HG03060 (cell line): ENCODE data around the gene CTNNA3.

Source experiments
- ATAC-seq: cut with Tn5 transposase; IDR thresholded peaks from one replicate; pipeline ENCODE4 v1.9.1; 2021; ENCODE audit warnings: low read depth, moderate number of reproducible peaks; ENCODE audit not compliant: unreplicated experiment

CTNNA3 gene

DNA sequence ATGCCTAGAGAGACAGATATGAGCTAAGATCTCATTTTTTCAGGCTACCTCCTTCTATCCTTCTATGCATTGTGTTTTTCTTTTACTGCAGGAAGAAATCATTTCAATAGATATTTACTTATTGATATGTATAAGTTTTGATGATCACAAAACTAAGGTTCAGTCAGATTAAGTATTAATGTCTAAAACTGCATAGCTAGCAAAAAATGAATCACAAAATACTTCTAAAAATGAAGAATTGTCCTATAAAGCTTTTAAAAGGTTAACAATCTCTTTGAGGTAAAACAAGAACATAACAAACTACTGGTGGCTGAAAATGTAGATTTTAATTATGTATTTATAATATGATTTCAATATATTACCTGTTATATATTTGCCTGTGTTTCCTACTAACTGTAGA lies 1403.1 kb downstream of the CTNNA3 start:
- no peak for ATAC-seq

DNA sequence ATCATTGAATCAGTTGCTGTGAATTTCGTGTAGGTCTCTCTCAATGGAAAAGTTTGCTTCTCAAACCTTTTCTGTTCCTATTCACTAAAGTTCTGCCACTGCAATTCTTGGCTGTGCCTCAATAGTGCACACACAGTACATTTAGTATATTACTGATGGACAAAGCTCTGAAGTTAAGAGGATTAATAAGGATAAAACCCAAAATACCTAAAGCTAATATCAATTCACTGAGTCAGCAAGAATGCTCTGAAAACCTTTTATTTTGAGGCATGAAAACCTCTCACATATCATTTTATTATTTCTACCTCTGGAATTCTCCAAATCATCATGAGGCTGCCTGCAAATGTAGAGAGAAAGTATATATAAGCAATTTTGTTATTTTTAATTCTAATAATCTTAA lies 1403.5 kb downstream of the CTNNA3 start:
- ATAC-seq = no peak

DNA sequence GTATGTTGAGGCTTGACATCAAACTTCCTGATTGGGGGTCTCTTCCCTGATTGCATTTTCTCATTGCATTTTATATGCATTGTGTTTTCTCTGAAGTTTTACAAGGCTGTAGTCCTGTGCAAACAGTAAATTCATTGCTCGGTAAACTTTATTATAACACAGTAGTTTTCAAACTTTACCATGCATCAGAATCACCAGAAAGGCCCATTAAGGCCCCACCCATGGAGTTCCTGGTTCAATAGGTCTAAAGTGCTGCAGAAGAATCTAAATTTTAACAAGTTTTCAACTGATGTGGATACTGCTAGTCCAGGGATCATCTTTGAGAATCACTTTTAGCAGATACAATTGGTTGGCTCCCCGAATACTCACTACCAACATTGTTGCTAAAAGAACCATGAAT lies 1404.9 kb downstream of the CTNNA3 start:
- no peak for ATAC-seq

DNA sequence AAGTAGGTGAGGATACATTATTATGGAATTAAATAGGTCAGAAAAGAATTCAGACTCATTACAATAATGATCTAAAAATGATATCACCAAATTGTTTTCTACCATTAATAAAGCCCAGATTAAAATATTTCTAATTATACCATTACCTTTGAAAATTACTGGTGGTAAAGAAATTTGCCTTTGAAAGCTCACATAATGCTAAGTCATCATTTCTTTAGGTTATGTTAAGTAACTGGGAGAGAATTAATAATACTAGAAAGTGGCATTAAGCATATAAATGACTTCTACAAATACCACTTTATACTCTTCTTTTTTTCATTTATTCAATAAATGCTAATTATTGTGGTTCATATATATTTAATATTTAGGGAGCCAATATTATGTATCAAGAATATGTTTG lies 1411.4 kb downstream of the CTNNA3 start:
- no peak for ATAC-seq

DNA sequence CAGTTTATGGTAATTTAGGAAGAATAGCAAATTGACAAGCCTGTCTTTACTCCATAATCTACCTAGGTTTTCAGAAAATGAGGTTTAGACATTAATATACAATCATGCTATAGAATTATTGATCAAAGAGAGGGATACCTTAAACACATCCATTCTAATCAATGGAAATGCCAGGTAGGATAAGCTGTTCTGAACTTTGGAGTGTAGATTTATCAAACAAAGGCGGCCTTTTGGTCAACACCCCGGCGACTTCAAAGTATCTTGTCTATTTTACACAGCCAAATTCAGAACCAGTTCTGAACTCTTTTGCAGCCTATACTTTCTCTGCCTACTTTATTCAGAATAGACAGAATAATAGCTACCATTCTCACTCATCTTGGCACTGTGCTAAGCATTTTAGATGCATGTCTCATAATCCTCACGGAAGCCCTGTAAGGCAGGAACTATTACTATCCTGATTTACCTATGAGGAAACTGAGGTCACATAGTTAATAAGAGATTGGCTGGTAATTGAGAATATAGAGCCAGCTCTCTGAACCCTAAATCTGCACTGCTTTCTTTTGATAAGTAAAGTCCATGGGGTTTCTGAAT lies 1412.0 kb downstream of the CTNNA3 start:
- no peak for ATAC-seq

DNA sequence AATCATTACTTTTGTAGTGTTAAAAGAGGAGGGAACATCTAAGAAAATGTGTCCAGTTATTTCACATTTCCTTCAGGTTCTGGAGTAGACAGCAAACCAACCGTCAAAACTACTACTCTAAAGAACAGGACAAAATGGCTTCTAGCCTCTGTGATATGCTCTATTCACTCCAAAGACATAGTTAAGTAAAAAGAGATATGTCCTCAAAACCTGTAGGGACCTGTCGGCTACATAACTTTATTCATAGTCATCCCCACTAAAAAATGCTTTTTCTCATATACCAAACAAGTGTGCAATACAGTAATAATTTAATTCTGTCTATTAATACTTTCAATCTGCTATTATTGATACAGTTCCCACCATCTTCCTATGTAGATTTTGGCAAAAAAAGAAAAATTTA lies 1412.9 kb downstream of the CTNNA3 start:
- ATAC-seq = no peak

DNA sequence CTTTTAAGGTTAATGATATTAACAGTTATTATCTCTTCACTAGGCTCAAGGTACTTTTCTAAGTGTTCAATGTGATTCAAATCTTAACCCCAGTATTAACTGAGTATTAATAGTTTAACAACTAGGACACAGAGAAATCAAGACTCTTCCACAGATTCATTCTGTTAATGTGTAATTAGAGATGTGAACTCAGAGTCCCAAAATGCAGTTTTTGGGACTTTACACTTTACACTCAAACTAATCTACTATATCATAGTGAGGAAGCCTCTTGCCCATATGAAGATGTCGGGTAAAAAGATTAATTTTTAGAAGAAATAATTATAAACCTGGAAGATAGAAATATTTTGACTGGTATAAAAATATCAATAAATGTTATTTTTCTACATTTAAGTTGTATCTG lies 1414.7 kb downstream of the CTNNA3 start:
- no peak for ATAC-seq

DNA sequence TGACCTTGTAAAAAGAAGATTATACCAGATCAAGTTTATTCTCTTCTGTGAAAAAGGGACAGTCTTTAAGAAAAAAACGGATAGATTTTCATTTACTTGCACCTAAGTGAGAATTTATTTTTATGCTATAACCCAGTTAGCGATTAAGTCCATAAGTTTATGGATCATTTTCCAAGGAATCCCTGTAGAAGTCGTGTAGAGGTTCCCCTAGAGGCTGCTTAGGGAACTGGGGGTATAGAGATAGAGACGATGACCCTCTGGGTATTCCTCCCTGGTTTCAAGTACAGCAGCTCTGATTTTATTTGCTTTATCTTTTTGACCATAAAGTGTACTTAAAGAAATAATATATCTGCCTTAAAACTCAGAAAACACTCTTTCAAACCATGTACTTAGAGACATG lies 1418.5 kb downstream of the CTNNA3 start:
- no peak for ATAC-seq

DNA sequence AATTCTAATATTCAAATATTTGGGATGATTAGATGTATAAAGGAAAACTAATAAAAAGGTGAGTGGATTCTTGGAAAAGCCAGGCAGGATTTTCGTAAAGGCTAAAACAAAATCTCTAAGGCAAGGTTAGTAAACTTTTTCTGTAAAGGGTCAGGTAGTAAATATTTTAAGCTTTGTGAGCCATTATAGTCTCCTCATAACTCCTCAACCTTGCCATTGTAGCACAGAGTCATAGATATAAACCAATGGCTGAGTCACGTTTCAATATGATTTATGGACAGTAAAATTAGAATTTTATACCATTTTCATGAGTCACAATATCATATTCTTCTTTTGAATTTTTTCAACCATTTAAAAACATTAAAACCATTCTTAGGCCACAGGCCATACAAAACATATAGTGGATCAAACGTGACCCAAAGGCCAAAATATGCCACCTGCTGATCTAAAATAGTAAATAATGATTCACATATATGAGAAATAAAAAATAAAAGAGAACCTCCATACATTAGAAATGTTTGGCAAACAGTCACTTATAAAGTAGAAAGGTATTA lies 1422.0 kb downstream of the CTNNA3 start:
- ATAC-seq = no peak

DNA sequence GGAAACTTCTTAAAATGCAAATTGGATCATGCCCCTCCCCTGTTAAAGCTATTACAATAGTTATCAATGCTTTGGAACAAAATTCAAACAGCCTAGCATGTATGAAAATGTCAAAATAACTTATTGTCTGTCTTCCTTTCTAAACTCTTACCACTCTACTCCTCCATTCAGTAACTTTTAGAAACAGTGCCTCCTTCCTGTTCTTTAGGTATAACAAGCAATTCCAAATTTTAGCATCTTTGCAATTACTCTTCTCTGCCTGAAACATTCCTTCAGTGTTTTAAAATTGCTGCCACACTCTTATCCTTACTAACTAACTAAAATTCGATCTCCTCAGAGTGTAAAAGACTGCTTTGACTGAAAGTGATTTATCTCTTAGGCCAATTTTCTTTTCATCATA lies 1430.6 kb downstream of the CTNNA3 start:
- ATAC-seq = no peak

DNA sequence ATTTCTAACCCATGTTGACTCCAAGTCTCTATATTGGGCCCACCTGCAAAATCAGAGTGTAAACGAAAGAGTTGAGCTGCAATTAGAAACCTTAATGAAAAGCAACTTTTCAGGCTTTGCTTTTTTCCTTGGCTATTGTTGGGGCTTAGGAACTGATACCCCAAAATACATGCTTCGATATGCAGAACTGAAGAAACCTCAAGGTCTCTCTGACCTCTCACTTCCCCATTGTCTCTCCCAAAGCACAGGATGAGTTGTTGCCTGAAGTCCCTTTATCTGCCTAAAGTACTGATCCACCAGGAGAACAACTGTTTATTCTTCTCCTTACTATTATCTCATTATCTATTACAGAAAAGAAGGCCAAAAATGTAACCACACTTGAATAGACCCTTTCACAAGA lies 1436.2 kb downstream of the CTNNA3 start:
- ATAC-seq = no peak

DNA sequence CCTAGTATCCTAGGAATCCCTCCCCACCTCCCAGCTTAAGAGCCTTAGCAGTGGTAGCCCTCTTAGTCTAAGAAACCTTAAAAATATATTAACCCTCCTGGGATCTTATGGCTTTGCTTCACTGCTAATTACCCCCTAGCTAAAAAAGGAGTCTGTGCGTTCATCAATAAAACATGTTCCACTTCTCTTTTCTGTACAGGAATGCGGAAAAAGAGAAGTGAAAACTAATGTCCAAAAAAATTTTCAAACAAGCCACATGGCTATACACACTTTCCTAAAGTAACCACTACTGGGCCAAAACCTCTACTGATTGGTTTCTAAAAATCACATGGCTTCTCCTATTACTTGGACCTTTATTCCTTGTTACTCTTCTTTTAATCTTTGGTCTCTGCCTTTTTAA lies 1437.3 kb downstream of the CTNNA3 start:
- ATAC-seq = no peak

DNA sequence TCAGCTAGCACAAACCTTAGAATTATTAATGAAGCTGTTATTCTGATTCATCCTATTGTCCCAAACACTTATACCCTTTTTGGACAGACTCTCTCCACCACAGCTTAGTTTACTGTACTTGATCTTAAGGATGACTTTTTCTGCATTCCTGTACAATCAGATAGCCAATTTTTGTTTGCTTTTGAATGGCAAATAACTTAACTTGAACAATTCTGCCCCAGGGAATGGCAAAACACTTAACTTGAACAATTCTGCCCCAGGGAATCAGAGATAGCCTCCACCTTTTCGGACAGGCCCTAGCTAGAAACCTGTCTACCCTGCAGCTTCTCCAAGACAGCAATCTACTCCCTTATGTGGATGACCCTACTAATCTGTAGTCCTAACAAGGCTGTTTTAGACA lies 1438.2 kb downstream of the CTNNA3 start:
- no peak for ATAC-seq

DNA sequence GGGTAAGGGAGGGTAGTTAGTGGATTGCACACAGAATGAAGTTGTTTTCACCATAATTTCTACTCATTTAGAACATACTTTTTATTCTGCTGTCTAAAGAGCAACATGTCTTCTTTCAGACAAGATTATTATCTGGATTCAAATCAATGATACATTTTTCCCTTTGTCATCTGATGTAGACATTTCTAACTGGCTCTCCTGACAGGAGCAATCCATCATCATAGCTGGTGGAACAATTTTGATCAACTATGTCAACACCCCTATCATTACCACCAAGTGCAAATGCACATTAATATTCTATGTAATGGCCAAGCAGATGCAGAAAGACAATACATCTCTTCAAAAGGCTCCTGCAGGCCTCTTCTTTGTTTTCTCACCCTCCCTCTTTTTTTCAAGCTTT lies 1443.0 kb downstream of the CTNNA3 start:
- no peak for ATAC-seq

DNA sequence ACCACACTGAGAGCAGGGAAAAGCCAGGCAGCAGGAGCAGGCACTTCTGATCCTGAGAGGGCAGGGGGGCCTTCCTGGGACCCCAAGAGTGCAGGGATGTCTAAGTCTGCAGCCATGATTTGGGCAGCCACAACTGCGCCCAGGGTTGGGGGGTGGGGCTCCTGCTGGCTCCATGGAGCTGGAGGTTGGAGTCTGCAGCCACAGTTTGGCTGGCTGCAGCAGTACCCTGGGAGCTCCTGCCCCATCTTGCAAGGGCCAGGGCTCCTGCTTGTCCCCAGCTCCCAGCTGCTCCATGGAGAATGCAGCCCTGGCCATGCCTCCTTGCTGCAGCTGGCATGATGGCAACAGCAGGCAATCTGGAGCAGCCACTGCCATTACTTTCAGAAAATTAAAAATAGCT lies 1449.8 kb downstream of the CTNNA3 start:
- ATAC-seq = no peak

DNA sequence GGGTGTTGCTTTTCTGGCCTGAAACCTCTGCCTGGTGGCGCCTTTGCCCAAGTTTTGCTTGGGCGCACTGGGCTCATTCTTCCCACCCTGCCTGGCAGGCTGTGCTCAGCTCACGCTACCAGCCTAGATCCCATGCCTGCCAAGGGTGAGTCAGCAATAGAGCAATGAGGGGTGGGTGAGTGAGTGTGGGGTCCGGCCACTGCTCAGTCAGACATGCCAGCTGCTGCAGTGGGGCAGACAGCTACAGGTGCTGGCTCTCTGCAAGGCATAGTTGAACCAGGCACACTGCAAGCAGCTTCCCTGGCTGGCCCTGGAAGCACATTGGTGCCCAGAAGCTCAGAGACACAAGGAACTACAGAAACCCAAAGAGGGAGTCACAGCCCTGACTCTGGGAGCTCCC lies 1451.0 kb downstream of the CTNNA3 start:
- ATAC-seq = no peak

DNA sequence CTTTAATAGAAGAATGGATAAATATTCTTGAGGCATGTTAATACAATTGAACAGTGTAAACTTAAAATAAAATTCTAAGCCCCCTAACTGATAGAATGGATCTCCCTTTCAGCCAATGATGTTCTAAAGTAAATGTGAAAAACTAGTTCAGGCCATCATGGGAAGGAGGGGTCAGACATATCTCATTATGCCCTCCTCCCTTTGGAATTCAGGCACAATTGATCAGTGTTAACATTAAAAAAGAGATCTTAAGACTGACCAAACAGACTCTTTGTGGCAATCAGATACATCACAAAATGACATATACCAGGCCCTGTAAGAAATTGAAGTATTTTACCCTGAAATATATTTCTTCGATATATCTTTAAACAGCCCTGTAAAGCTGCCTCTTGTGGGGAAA lies 1453.1 kb downstream of the CTNNA3 start:
- ATAC-seq = no peak

DNA sequence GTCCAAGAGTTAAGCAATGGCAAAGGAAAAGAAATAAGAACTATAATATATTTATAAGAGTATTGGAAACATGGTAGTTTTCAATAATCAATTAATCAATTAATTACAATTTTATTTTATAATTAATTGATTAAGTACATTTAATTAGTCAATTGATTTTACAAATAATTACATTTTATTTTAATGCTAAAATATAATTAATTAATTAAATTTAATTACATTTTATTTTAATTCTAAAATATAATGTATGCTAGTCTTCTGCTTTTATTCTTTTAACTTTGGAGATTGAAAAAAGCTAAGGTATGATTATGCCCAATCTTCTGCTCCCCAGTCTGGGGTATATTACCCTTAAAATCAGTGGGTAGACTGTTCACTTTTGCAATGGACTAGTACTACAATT lies 1456.9 kb downstream of the CTNNA3 start:
- no peak for ATAC-seq

DNA sequence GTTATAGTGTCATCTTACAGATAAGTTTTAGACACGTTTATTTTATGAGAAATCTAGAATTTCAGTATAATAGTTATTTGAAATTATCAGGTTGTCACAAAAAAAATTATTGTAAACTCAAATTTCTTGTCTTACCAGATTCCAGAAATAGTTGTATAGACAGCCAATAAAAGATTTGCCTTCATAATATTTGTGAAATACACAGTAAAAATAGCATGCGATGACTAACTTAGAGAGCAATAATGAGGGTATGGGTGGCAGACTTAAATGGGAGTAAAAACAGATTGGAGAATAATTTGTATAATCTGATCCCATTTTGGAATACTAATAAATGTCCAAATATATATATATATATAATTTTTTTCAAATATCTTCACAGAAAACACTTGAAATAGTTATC lies 1457.7 kb downstream of the CTNNA3 start:
- ATAC-seq = no peak

DNA sequence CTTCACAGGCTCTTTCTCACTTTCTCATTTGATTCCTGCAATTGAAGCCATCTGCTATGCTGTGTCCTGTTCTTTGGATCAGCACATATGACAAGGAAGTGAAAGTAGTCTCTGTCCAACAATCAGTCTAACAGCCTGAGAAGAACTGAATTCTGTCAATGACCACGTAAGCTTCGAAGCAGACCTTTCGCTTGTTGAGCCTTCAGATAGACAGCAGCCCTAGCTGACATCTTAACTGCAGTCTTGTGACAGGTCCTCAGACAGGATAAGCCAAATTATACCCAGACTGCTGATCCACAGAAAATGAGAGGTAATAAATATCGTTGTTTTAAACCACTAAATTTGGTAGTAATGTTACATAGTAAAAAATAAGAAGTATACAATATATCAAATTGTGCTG lies 1461.1 kb downstream of the CTNNA3 start:
- ATAC-seq = no peak

DNA sequence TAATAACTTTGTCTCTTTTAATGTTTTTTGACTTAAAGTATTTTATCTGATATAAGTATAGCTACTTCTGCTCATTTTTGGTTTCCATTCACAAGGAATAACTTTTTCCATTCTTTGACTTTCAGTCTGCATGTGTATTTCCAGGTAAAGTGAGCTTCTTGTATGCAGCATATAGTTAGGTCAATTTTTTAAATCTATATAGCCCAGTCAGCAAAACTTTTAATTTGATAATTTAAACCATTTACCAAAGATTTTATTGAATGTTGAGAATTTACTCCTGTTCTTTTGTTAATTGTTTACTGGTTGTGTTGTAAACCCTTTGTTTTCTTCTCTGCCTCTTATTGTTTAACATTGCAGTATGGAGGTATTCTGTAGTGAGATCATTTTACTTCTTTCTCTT lies 1467.1 kb downstream of the CTNNA3 start:
- no peak for ATAC-seq

DNA sequence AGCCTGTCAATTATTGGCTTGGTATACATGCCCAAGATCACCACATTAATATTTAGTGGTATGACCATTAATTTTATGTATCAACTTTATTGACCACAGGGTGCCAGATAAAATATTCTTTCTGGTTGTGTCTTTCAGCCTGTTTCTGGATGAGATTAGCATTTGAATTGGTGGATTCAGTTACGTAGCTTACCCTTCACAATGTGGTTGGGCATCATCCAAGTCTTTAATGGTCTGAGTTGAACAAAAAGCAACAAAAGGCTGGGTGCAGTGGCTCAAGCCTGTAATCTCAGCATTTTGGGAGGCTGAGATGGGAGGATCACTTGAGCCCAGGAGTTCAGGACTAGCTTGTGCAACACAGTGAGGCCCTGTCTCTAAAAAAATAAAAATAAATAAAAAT lies 1472.3 kb downstream of the CTNNA3 start:
- ATAC-seq = no peak

DNA sequence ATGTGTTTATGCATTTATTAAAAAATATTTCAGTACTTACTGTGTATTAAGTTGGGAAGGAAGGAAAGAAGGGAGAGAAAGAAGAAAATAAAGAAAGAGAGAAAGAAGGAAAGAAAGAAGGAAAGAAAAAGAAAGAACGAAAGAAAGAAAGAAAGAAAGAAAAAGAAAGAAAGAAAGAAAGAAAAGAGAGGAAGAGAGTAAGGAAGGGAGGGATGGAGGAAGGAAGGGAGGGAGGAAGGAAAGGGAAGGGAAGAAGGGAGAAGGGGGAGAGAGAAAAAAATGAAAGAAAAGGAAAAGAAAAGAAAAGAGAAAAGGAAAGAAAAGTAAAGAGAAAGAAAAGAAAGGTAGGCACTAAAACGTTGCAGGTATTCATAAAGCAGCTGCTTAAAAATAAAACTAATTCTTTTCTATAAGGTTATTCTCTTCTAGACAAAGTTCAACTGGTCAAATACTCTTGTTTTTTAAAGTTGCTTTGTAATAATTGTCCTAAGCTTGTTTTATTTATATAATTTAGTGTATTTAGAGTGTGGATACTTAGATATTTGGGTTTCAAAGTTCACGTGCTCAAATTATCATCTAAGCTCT lies 1473.4 kb downstream of the CTNNA3 start:
- ATAC-seq = no peak
